Measurements from ENCODE around the gene GPC5.

DNA sequence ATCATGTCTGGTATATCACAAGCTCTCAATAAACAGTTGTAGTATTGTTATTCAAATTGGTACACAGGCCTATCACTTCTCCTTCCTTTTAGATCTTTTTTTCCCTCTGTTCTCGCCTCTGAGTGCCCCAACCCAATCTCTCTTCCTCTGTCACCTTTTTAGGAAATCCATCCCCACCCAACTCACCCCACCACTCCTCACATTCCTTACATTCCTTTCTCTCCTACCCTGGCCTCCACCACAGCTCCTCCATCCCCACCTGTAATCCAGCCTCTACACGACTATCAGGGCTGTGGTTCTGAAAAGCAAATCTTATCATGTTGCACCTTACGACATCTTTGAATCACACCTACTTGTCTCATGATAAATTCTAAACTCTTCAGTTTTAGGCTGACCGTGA, 1282.8 kb downstream of the GPC5 start:
- TF ChIP-seq POLR2A (IDR thresholded peaks at IDR 0.05) (no peak), CTCF (IDR thresholded peaks at IDR 0.05 in 8 of 11, conservative IDR thresholded peaks at IDR 0.05 in 3 of 11) (no peak)

Data from spleen (tissue), 7 donors.